Measurements from ENCODE around the gene ARMC9.
A peak's percentile ranks its signal among the peaks of the same experiment; 100 is the strongest.
"Not testable (repeated sequence)": the region's sequence is repeated elsewhere in the genome, so short reads cannot be mapped to it uniquely, and the experiment has no call there.

Gene ARMC9

DNA sequence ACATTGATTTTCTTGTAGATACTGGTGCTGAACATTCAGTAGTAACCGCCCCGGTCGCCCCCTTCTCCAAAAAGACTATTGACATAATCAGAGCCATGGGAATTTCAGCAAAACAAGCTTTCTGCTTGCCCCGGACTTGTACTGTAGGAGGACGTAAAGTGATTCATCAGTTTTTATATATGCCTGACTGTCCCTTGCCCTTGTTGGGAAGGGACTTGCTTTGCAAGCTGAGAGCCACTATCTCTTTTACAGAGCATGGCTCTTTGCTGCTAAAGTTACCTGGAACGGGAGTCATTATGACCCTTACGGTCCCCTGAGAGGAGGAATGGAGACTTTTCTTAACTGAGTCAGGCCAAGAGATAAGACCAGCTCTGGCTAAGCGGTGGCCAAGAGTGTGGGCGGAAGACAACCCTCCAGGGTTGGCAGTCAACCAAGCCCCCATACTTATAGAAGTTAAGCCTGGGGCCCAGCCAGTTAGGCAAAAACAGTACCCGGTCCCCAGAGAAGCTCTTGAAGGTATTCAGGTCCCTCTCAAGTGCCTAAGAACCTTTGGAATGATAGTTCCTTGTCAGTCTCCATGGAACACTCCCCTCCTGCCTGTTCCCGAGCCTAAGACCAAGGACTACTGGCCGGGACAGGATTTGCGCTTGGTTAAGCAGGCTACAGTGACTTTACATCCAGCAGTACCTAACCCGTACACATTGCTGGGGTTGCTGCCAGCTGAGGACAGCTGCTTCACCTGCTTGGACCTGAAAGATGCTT, 205.2 kb downstream of the ARMC9 start:
- DNase-seq = not testable (repeated sequence)

DNA sequence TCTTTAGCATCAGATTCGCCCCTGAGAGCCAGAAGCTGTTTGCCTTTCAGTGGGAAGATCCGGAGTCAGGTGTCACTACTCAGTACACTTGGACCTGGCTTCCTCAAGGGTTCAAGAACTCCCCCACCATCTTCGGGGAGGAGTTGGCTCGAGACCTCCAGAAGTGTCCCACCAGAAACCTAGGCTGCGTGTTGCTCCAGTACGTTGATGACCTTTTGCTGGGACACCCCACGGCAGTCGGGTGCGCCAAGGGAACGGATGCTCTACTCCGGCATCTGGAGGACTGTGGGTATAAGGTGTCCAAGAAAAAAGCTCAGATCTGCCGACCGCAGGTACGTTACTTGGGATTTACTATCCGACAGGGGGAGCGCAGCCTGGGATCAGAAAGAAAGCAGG, 205.8 kb downstream of the ARMC9 start:
- DNase-seq = not testable (repeated sequence)

DNA sequence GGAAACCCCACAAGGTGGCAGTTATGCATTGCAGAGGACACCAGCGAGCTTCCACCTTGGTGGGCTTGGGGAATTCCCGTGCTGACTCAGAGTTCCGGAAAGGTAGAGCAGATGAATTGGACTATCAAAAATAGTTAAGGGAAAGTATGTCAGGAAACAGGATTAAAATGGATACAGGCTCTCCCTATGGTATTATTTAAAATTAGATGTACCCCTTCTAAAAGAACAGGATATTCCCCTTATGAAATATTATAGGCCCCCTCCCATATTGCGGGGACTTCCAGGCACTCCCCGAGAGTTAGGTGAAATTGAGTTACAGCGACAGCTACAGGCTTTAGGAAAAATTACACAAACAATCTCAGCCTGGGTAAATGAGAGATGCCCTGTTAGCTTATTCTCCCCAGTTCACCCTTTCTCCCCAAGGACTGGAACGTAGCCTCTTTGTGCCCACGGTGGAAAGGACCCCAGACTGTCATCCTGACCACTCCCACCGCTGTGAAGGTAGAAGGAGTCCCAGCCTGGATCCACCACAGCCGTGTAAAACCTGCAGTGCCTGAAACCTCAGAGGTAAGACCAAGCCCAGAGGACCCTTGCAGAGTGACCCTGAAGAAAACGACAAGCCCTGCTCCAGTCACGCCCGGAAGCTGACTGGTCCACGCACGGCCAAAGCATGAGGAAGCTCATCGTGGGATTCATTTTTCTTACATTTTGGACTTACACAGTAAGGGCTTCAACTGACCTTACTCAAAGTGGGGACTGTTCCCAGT, 207.4 kb downstream of the ARMC9 start:
- DNase-seq = not testable (repeated sequence)

DNA sequence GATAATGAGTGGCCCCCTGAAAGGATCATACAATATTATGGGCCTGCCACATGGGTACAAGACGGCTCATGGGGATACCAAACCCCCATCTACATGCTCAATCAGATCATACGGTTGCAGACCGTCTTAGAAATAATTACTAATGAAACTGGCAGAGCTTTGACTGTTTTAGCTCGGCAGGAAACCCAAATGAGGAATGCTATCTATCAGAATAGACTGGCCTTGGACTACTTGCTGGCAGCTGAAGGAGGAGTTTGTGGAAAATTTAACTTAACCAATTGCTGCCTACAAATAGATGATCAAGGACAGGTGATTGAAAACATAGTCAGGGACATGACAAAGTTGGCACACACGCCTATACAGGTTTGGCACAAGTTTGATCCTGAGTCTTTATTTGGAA, 209.3 kb downstream of the ARMC9 start:
- not testable (repeated sequence) for DNase-seq

DNA sequence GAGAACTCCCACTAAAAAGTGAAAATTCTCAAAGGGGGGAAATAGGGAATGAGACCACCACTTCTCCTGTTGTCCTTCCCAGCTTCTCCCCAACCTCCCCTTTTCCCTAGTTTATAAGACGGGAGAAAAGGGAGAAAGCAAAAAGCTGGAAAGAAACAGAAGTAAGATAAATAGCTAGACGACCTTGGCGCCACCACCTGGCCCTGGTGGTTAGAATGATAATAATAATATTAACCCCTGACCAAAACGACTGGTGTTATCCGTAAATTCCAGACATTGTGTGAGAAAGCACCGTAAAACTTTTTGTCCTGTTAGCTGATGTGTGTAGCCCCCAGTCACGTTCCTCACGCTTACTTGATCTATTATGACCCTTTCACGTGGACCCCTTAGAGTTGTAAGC, 209.9 kb downstream of the ARMC9 start:
- DNase-seq = not testable (repeated sequence)

DNA sequence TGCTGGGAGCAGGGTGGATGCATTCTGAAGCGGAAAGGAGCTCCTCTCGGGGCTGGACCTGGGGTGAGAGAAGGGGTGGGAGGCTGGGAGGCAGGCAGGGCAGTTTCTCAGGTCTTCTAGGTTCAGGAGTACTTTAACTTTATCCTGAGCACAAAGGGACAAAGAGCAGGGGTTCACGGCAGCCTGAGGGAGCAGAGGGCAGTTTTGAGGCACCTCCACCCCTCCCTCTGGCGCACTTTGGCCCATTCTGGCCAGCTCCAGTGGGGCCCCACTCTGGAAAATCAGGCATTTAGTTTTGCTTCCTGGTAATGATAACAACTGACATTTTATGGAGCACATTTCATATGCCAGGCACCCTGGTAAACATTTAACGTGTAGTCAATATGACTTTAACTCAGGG, 211.3 kb downstream of the ARMC9 start:
- DNase-seq = no peak

DNA sequence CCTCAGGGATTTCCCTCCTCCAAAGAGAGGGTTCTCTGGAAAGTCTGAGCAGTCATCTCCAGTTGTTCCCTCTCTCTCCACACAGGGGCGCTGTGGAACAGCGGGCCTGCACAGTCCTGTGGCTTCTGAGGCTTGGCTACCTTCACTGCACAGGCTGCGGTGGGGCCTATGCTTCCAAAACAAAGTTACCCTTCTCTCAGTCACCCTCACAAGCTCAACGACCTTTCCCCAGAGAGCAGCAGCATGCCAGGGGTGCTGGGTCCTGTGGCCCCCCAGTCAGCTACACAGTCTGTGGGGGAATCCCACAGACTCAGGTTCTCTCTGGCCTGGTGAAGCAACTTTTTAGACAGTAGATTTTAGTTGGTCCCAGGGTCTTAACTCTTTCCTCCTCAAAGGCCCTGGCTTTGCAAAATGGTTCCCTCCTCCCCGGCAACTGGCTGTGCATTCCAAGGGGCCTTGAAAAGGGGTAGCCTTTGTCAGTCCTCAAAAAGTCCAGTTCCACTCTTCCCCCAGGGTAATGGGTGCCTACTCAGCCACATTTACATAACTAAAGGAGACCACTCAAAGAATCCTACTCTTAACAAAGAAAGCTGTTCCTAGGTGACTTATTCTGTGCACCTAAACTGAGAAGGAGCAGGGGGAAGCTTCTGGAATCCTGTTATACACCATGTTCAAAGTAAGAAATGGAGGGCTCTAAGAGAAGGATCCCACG, 212.0 kb downstream of the ARMC9 start:
- no peak for DNase-seq

DNA sequence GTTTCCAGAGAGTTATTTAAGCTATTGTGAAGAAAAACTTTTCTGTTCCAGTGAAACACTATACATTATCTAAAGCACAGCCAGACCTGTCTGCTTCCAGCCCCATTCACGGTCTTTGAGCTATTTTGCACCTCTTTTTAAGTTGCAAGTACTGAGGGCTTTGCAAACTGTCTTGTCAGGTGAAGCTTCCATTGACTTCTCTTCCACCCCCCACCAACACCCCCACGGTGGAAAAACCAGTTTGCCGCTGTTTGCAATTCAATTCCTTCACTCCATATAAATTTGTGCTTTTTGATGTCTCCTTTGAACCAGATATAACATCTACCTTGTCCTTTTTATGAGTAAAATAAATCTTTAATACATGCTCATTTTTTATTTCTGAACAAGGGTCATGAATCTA, 212.8 kb downstream of the ARMC9 start:
- DNase-seq = no peak

DNA sequence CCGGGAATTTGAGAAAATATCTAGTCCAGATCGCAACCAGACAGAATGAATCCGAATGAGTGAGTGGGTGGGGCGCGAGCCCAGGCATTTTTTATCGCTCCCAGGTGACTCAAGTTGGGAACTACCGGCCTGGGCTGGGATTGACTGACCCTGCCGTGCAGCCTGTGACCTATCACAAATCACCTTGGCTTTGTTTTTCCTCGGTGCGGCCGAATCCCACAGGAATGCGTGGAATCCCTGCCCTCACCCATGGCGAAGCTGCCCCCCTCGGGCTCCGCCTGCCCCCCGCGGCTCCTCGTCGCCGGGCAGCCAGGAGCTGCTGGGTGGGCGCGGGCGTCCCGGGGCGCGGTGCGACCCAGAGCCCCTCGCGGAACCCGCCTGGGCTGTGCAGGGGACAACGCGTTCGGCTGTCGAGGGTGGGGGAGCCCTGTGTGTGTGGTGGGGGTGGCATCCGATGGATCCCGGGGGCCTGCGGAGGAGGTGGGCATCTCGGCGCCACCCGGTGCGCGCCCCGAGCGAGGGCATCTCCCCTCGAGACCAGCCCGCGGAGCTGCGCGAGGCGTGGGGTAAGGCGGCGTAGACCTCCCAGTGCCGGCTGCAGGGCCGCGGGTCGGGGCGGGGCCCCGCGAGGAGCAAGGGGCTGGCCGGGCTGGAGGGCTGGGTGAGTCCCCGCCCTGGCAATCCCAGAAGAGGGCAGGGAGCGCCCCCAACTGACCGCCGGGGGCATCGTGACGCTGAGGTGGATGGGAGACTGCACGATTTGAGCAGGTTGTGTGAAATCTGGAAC, 213.6 kb downstream of the ARMC9 start:
- peak; percentile 85 to 94 (median 89) for DNase-seq

DNA sequence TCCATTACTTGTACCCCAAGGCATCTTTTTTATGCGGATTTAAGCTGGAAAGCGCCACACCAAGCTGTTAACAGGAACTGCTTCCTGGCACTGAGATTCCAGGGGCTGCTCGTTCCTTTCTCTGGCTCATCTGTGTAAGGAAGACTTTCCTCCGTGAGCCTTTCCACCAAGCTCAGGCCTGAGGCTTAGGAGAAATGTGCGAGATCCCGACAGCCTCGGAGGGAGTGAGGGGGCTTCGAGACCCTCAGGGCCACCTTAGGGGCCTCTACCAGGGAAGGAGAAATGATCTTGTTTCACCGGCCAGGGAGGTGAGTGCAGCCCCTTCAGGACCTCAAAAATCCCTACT, 214.2 kb downstream of the ARMC9 start:
- no peak for DNase-seq

DNA sequence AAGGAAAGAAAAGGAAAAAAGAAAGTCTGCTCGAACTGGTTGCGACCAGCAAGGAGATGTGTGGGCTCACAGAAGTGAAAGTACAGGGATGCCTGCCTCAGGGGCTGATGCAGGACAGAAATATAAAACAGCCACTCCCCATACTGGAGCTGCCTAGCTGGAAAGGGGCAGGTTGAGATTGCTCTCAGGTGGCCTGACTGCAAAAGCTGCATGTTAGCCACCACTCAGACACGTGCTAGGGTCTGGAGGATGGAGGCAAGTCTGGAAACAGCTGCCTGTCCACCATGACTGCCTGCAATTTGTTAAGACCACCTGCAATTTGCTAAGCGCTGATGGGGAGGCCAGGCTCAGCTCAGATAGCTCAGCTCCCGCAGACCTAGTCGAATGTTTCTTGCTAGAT, 215.0 kb downstream of the ARMC9 start:
- DNase-seq = no peak

DNA sequence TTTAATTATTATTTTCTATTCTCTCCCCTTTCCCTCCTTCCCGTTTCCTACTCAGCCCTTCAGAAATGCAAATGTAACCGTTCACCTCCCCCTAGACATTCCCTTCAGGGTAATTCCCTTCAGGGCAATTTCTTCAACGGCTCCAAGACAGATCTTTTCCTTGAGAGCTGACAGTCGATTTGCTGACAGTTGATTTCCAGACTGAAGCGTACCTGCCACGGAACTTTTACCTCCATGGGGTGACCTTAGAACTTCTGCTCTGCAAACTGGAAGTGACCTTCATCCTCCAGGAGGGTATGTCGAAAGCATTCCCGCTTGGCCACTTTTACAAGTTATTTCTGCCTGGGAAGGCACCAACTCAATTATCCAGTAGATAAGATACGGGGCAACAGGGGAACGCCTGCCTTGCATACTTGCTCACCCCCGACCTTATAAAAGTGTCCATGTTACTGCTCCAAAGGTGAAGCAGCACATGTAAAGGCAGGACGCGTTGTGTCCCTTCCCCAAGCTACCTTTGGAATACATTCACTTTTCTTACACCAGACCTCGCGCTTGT, 215.6 kb downstream of the ARMC9 start:
- DNase-seq = no peak

DNA sequence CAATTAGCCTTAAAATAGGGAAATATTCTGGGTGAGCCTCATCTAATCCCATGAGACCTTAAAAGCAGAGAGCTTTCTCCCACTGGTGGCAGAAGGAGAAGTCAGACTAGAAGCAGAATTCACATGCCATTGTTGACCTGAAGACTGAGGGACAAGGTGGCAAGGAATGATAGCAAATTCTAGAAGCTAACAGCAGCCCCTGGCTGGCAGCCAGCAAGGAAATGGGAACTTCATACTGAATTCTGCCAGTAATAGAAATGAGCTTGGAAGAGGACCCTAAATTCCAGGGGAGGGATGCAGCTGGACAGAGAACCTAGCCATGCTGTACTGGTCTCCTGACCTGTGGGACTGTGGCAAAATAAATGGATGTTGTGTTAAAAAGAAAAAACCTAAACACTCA, 216.6 kb downstream of the ARMC9 start:
- no peak for DNase-seq

DNA sequence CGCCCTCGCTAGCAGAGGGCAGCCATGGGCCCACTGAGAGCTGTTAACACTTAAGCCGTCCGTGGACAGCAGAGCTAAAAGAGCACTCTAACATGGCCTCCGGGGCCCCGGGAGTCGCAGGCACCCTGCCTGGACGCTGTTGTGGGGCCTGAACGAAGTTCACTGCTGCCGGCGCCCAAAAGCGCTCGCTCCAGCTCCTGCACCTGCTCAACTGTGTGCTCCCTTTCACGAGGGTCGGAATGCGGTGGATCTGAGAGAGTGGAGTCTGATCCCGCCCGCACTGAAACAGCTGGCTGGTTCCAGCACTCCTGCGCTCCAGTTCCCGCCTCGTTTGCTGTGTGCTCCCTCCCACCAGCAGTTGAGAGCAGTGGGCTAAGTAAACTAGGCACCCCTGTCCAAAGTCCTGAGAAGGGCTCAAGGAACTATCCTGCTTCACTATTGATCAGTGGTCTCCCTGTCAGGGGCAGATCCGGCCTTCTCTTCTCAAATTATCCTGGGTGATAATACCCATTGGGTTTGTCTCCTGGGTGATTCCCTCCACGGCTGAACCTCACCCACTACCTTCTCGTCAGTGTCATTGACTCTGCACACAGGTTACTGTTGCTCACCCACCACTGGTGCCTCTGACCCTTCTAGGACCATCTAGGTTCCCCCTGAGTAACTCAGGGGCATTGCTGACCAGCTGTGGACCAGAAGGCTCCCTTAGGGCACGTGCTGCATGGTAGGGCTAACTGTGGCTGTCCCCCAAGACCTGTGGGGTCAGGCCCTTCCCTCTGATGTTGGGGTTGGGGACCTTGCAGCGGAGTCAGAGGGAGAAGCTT, 220.6 kb downstream of the ARMC9 start:
- no peak for DNase-seq

DNA sequence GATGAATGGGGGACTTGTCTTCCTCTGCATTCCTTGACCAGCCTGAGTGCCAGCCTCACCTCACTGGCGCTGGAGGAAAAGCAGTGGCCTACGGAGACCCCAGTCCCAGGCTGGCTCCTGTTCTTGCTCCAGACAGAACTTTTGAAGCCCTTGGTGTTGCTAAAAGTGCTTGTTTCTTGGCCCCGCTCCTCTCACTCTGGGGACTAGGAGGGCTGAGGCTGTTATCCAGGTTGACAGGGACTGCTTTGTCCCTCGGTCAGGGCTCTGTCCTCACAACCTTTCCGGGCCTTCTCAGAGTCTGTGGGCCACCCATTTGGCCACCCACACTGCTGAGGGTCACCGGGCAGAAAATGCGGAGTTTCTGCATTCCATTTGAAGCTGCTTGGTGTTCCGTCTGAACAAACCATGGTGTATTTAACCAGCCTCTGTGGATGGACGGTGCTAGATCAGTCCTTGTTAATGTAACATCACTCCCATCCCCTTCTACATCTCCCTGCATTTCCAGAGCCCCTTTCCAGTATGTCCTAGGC, 222.7 kb downstream of the ARMC9 start:
- DNase-seq = no peak

DNA sequence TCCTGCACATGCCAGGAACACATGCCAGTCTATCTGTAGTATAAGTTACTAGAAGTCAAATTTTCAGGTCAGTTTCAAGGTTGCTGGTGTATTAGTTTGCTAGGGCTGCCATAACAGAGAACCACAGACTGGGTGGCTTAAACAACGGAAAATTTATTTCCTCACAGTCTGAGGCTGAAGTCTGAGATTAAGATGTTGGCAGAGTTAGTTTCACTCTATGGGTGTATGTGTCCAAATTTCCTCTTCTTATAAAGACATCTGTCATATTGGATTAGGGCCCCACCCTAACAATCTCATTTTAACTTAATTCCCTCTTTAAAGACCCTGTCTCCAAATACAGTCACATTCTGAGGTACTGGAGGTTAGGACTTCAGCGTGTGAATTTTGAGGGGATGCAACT, 223.6 kb downstream of the ARMC9 start:
- no peak for DNase-seq

DNA sequence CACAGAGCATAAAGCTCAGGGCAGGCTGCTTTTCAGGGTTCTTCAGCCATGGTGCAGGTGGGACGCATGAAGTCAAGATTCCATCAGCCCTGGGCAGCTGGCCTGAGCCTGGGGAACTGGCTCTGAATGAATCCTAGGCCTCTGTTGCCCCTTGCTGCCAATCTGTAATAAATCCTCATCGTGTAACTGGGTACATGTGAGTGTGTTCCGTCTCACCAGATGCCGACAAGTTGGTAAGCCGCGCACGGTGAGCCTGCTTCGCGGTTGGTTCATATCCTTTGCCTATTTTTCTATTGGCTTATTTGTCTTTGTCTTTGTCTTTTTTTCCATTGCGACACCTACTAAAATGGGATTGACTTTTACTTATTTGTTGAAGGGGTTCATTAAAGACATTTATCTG, 224.7 kb downstream of the ARMC9 start:
- no peak for DNase-seq
